GM04504 (cell line): ENCODE results near the gene DBNDD2.
A peak's percentile ranks its signal among the peaks of the same experiment; 100 is the strongest.

ENCODE experiments used
- DNase-seq: peaks from one replicate; pipeline ENCODE4 v3.0.0-alpha.2; 2012; ENCODE audit warnings: low read depth

The DBNDD2 gene

GRCh38 chr20:45416917-45417316 lies 8.8 kb downstream of the DBNDD2 start:
- no peak for DNase-seq

- DNase-seq: peak; percentile 96
Observed at GRCh38 chr20:45419188-45420091, 11.4 kb downstream of the DBNDD2 start.

- DNase-seq: no peak
Observed at GRCh38 chr20:45420125-45420524, 12.0 kb downstream of the DBNDD2 start.

- DNase-seq: no peak
Observed at GRCh38 chr20:45423700-45424099, 15.6 kb downstream of the DBNDD2 start.

- no peak for DNase-seq
Observed at GRCh38 chr20:45425561-45425960, 17.5 kb downstream of the DBNDD2 start.

GRCh38 chr20:45426320-45427016 lies 18.4 kb downstream of the DBNDD2 start:
- no peak for DNase-seq

- DNase-seq: no peak
Observed at GRCh38 chr20:45427236-45428149, 19.4 kb downstream of the DBNDD2 start.

GRCh38 chr20:45429618-45430017 lies 21.5 kb downstream of the DBNDD2 start:
- DNase-seq: no peak

GRCh38 chr20:45432294-45432693 lies 24.2 kb downstream of the DBNDD2 start:
- no peak for DNase-seq

GRCh38 chr20:45433316-45433715 lies 25.2 kb downstream of the DBNDD2 start:
- peak; percentile 55 for DNase-seq

- no peak for DNase-seq
Observed at GRCh38 chr20:45433976-45434375, 25.9 kb downstream of the DBNDD2 start.

GRCh38 chr20:45436732-45437485 lies 28.8 kb downstream of the DBNDD2 start:
- DNase-seq: peak; percentile 69

GRCh38 chr20:45440424-45440823 lies 32.3 kb downstream of the DBNDD2 start:
- no peak for DNase-seq

GRCh38 chr20:45440891-45441685 lies 33.0 kb downstream of the DBNDD2 start:
- DNase-seq: no peak

- DNase-seq: no peak
Observed at GRCh38 chr20:45441746-45442145, 33.7 kb downstream of the DBNDD2 start.

GRCh38 chr20:45444050-45444449 lies 36.0 kb downstream of the DBNDD2 start:
- no peak for DNase-seq

GRCh38 chr20:45445805-45446562 lies 37.9 kb downstream of the DBNDD2 start:
- DNase-seq: no peak

GRCh38 chr20:45448270-45448669 lies 40.2 kb downstream of the DBNDD2 start:
- no peak for DNase-seq

GRCh38 chr20:45449528-45449927 lies 41.4 kb downstream of the DBNDD2 start:
- DNase-seq: no peak
